GM19372 (cell line): ENCODE results near the gene LRRC49.

Source experiments
- ATAC-seq: cut with Tn5 transposase; IDR thresholded peaks from one replicate; pipeline ENCODE4 v1.9.1; 2021; ENCODE audit warnings: mild to moderate bottlenecking, low read depth, moderate library complexity; ENCODE audit not compliant: unreplicated experiment

Gene LRRC49

DNA sequence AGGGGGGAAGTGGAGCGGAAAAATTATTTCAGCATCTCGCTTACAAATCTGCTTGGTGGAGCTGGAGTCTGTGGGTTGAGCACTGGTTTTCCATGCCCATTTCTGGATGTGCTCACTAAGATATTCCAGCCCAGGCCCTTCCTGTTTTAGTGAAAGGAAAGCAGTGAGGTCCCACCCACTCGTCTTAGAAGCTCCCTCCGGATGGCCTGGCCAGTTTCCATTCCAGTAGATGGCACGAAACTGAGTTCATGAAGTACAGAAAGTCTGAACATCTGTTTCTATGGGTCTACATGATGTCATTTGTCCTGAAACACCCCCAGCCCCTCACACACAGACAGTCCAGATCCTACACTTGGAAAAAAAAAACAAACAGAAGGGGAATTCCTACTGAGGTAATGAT, 190.7 kb downstream of the LRRC49 start:
- no peak for ATAC-seq

DNA sequence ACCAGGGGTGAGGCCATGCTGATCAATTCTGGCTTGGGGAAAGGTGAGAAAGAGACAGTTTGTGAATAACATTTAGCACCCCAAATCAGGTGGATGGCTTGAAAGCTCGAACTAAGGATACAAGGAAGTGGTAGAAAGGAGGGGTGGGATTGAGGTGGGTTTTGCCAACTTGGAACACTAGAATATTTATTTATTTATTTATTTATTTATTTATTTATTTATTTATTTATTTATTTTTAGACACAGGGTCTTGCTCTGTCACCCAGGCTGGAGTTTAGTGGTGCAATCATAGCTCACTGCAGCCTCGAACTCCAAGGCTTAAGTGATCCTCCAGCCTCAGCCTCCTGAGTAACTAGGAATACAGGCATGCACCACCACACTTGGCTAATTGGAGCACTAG, 191.6 kb downstream of the LRRC49 start:
- ATAC-seq, result no peak

DNA sequence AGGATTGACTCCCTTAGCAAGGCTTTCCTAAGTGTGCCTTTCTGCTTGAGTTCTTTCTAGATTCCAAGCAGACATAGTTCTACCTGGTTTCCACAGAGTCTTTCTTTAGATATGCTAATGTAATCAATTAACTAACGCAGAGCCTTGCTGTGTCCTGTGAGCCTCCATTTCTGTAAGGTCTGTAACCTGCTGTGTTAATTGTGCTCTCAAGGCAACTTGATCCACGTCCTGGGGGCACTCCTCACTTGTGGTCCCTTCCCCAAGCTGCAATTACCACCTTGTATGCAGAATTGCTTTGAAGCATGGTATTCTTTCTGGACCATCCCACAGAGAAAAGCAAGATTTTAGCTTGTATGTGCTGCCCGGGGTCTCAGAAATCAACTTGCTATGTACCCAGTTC, 193.2 kb downstream of the LRRC49 start:
- ATAC-seq, result no peak

DNA sequence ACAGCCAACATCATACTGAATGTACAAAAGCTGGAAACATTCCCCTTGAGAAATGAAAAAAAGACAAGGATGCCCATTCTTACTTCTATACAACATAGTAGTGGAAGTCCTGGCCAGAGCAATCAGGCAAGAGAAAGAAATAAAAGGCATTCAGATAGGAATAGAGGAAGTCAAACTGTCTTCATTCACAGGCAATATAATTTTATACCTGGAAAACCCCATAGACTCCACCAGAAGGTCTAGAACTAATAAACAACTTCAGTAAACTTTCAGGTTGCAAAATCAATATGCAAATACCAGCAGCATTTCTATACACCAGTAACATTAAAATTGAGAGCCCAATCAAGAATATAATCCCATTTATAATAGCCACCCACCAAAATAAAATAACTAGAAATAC, 195.5 kb downstream of the LRRC49 start:
- no peak for ATAC-seq

DNA sequence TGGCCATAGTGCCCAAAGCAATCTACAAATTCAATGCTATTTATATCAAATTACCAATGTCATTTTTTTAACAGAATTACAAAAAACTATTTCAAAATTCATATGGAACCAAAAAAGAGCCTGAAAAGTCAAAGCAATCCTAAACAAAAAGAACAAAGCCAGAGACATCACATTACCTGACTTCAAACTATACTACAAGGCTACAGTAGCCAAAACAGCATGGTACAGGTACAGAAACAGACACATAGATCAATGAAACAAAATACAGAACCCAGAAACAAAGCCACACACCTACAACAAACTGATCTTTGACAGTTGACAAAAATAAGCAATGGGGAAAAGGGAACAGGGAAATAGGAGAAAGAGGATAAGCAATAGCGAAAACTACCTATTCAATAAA, 196.1 kb downstream of the LRRC49 start:
- ATAC-seq, result no peak

DNA sequence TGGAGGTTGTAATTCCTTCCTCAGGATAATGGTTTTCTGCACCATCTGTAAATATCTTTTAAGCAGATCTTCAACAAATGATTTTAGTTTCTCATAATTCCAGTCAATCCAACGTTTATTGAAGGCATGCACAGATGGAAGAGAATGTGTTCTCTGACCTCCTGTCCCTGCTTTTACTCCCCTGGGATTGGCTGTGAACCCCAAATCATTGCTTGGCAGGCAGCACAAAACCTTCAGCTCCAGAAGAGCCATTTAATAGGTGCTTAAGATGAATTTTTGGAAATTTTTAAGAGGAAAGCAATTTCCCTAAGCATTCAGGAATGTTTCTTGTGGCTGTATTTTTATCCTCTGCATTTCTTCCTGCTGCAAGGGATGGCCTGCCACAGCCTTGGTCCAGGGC, 197.2 kb downstream of the LRRC49 start:
- no peak for ATAC-seq

DNA sequence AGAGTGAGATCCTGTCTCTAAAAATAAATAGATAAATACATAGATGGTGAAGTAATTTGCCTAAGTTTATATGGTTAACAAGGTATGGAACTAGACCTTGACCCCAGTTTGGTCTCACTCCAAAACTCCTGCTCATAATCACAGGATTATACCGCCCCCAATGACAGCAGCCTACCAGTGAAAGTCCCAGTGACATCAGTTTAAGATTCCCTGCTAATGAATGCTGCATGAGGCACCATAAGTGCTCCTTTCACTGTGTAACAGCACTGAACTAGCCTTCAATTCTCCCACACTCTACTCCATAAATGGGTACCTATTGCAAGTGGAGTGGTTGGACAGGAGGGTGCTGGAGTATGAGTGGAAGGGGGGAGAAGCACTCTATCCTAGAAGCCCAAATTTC, 199.0 kb downstream of the LRRC49 start:
- no peak for ATAC-seq

DNA sequence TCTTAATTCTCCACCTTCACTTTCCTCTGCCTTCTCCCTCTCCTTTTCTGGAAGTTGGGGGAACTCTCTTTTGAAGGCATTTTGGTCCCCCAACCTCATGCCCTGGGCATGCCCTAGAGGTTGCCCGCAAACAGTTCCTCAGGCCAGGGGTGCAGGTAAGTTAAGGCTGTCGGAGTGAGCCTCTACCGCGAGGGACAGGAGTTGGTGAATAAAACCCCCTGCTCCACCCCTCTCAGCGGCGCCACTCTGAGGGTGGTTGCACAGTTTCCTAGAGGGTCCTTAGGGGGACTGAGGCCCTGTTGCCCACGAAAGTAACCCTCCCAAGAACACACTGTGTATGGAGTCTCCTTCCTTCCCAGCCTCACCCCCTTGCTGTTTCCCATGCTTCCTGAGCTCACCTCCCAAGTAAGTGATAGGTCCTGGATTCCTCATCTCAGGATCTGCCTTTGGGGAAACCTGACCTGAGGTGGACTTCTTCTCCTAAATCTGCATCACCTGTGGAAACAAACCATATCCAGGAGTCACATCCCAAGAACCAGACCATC, 199.5 kb downstream of the LRRC49 start:
- ATAC-seq, result no peak

DNA sequence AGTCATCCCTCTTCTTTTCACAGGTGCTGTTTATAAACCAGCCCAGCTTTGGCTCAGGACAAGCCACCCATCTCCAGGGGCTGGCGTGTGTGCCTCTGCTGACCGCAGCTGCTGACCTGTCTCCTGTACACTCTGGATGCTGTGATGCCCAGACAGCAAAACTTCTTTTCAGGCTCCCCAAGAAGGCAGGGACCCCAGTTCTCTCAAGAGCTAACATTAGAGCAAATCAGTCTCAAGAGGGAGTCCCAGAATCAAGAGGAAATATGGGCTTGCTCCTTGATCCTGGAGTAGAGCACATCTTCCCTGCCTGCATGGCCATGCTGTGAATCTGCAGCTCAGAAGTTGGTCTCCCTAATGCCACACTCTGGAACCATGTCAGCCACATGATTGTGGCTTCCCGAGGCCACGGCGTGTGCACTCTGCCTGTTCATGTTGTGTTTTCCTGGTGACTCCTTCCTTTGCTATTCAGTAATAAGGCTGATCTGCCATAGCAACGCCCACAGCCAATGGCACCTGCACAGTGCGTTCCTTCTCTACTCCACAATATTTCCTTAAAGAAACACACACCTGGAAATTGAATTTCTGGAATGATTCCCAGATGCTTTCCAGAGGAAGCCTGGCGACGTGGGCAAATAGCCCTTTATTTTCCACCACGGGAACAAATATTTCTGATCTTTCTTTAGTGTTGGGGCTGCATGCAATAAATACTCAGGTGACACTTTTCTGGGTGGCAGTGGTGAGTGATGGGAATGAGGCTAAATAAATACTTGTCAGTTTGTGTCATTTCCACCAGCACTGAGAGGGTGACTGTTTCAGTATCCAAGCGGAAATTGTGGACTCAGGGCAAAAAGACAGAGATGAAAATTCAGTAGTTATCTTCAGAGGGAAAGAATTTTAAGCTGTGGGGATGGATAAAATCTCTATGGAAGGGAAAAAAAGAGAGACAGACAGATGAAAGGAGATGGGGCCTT, 200.7 kb downstream of the LRRC49 start:
- ATAC-seq, result no peak

DNA sequence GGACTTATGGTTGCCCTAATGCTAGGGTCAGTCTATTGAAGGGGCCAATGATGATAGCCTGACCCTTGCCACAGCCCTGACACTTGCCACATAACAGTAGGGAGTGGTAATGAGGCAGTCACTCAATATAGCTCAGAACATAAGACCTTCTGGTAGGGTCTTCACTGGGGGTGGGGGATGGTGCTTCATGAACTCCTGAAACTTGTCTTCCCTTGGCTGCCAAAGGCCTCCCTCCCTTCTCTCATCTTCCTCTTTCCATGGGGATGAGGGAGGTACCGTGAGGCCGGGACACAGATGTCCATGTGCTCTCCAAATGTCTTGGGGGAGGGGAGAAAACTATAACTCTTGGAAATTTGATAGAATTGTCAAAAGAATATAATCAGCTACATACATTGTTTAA, 201.5 kb downstream of the LRRC49 start:
- ATAC-seq, result no peak

DNA sequence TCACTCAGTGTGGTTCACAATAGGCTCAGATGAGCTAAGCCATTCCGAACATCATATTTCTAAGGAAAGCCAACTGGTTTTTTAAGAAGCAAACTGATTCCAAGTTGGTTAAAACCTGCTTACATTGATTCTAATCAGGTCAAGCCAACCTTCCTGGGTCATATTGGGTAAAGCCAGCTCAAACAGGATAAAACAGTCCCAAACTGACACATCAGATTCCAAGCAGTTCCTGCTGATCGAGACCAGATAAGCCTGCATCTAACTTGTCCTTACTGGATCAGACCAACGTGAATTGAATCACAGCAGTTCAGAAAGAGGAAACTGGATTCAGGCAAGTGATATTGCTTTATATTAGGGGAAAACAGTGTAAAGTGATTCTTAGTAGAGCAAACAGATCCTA, 204.1 kb downstream of the LRRC49 start:
- ATAC-seq, result no peak

DNA sequence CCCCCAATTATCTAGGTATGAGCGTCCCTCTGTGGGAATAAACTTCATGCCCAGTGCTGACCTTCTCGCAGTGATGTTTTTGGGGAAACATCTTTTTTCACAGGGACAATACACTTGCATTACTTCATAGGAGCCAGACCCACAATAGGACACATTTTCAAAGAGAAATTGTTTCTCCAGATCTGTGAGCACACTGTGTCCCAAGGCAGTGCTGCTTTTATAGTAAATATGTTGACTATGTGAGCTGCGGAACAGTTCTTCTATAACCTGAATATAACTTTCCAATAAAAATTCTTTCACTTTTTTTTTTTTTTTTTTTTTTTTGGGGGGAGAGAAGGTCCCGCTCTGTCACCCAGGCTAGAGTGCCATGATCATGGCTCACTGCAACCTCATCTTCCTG, 205.3 kb downstream of the LRRC49 start:
- no peak for ATAC-seq

DNA sequence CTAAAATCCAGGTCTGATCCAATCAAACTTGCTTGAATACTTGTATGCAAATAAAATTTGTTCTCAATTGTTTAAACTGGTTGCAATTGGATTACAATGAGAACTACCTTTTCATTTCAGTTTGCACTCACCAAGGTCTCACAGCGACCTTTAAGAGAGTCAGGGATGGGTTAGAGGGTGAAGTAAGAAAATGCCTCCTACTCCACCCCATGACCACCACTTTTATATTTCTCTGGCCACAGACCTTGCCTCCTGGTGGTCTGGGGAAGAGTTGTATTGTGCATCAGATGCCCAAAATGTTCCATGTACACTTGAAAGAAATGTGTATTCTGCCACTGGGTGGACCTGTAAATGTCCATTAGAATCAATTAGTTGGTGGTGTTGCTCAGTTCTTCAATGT, 206.3 kb downstream of the LRRC49 start:
- no peak for ATAC-seq
